Left renal cortex interstitium (tissue), 4 donors: ENCODE measurements around the gene RAB20. TPM values are rescaled to one million over a fixed set of nuclear protein-coding genes. Genes with fewer than 3 reads are reported as not detected.
"Not testable (repeated sequence)": the region's sequence is repeated elsewhere in the genome, so short reads cannot be mapped to it uniquely, and the experiment has no call there.

Experiments
- DNase-seq, 4 donors: peaks; one replicate each; pipeline ENCODE4 v3.0.0-alpha.2; 2013; ENCODE audit warnings: low read depth in 4 of 4, low spot score in 2 of 4, missing footprints in 1 of 4
- polyA plus RNA-seq, 4 donors: library from polyadenylated mRNA; unstranded; fragments of 120-200 nt; gene quantifications; one replicate each; pipeline ENCODE4 v1.2.1, GENCODE V29; 2013; ENCODE audit not compliant: insufficient read length in 4 of 4

The RAB20 gene
- 1 to 10 TPM; 7.8 to 8.8 (median 8.5) TPM for polyA plus RNA-seq

DNA sequence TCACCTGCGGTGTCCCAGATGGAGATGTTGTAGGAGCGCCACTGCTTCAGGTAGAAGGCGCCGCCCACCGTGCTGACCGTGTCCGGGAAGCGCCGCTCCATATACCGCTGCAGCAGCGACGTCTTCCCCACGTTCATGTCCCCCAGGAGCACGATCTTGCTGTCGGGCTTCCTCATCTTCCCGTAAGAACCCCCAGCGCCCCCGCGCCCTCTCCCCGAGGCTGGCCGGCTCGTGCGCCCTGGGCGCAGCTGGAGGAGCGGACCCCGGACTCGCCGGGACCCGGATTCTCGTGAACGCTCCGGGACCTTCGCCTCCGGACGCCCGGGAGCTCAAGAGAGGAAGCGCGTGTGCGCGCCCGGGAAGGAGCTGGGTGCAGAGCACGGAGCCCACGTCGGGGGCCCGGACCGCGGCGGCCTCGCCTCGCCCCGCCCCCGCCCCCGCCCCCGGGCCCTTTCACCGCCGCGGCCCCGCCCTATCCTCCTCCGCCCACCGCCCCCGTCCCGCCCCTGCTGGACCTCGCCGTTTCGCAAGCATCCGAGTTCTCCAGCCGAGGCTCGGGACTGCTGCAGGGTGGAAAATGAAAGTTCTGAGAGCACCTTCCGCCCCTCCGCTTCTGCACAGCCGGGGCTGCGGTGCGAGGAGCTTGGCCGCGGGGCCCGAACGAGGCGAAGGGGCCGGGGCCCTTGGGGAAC, at the start of gene RAB20:
TSS of gene RAB20 (minus strand) at position 379 of the 692 bp plus-strand sequence. CDS start at position 176, 203 bp downstream.
- no peak for DNase-seq

GRCh38 chr13:110610955-110611595, 49.6 kb upstream of the RAB20 start:
- no peak for DNase-seq

DNA sequence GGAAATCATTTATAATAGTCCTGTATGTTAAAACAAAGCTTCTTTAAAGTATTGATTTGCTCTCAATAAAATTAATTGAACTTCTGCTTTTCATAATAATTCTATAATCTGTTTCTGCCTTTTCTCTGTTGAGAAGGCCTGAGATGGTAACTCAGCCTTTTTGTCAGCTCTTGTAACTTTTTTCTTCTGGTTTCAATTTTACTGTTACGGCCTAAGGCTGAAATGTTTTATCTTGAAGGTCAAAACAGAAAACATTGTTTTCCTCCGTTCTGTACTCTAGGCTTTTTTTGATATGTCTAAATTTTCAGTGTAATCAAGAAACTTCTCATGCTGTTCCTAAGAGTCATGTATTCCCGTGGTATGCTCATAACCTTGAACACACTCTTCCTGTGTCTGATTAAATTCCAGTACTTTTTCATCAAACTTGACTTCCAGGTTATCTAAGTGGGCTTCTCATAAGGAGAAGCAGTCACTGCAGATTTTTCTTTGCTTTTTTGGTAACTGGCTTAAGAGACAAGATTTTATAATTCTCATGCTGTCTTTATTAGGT, 46.2 kb upstream of the RAB20 start:
- DNase-seq: no peak

DNA sequence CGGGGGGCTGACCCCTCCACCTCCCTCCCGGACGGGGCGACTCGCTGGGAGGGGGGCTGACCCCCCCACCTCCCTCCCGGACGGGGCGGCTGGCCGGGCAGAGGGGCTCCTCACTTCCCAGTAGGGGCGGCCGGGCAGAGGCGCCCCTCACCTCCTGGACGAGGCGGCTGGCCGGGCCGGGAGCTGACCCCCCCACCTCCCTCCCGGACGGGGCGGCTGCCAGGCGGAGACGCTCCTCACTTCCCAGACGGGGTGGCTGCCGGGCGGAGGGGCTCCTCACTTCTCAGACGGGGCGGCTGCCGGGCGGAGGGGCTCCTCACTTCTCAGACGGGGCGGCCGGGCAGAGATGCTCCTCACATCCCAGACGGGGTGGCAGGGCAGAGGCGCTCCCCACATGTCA, 44.8 kb upstream of the RAB20 start:
- not testable (repeated sequence) for DNase-seq

- no peak for DNase-seq
These were observed 43.6 kb upstream of the RAB20 start for GRCh38 chr13:110605132-110605531.

DNA sequence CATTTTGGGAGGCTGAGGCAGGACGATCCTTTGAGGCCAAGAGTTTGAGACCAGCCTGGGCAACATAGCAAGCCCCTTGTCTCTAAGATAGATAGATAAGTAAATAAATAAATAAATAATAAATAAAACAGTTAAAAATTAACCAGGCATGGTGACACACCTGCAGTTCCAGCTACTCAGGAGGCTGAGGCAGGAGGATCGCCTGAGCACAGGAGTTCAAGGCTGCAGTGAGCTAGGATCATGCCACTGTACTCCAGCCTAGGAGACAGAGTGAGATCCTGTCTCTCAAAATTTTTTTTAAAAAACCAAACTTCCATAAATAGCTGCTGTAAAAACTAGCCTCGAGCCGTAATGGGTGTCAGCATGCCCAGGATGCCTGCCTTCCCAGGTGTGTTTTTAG, 39.5 kb upstream of the RAB20 start:
- no peak for DNase-seq

GRCh38 chr13:110600261-110600819, 38.8 kb upstream of the RAB20 start:
- DNase-seq: no peak

DNA sequence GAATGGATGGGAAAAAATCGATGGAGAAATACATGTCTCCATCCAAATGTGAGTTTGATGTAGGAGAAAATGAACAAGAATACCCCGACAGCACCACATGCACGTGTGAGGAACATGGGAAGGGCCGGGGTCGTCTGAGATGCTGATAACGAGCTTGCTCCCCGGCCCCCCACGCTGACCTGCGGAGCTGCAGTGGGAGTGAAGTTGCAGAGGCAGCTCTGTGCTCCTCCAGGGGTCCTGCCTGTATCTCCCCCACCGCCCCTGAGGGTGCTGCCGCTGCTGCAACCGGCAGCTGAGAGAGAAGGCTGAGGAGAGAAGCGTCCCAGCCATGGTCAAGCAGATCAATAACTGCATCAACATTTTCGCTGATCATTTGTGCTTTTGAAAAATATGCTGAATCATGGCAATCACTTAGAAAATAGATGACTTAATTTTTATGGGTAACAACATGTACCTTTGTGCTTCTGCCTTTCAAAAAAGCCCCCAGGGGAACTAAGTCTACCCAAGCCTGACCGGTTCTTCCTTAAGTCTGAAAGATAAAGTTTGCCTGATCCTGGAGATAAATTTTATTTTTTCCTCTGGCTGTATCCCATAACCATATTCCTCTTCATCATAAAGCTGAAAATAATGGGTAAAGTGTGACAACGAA, 35.6 kb upstream of the RAB20 start:
- DNase-seq: no peak

GRCh38 chr13:110593430-110594130, 32.1 kb upstream of the RAB20 start:
- peak in 1 of 4 donors; percentile 52 for DNase-seq

DNA sequence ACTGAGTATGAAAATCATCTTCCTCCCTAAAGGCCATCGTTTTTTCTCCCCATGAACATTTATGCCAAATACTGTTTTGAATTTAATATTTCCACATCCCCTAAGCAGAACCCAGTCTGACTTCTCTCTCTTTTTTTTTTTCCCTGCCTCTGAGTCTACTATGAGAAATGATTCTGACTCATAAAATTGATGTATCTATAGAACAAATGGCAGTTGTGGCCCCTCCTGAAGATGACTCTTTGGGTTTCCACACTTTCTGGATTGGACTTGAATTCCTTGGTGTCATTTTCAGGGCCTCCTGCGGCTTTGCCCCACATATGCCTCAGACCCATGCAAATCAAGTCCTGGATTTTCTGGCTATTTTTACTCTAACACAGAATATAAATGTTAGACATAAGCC, 31.1 kb upstream of the RAB20 start:
- no peak for DNase-seq

- no peak for DNase-seq
These were observed 29.1 kb upstream of the RAB20 start for GRCh38 chr13:110590577-110590976.

DNA sequence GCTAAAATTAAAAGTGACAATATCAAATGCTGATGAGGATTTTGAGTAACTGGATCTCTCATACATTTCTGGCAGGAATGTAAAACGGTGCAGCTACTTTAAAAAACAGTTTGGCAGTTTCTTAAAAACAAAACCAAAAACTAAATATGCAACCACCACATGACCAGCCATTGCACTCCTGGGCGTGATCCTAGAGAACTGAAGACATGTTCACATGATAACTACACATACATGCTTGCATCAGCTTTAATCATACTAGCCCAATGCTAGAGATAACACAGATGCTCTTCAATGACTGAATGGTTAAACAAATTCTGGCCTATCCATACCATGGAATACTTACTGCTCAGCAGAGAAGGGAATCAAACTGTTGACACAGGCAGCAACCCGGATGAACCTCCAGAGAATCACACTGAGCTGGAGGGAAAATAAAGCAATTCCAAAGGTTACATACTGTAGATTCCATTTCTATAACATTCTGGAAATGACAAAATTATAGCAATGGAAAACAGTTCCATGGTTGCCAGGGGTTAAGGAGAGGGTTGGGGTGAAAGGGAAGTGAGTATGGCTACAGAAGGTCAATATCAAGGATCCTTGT, 28.4 kb upstream of the RAB20 start:
- DNase-seq: no peak

DNA sequence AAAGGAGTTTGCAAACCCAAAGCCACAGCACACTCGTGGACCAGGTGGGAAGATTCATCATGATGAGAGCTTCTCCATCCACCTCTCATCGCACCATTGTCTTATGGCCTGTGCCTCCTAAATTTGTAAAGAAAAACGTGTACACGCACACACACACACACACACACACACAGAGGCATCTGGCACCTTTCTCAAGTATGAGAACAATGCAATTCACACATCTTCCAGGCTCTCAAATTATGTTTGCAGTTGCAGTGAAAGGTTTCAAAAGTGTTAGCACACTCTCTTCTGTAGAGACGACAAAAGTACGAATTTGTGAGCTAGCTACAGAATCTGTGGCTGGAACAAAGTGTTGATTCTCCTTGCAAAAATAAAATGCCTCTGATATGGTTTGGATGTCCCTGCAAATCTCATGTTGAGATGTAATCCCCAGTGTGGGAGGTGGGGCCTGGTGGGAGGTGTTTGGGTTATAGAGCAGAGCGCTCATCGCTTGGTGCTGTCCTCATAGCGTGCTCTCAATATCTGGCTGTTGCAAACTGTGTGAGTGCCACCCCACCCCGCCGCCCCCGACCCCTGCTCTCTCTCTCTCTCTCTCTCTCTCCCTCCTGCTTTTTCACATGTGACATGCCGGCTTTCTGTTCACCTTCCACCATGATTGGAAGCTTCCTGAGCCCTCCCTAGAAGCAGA, 21.8 kb upstream of the RAB20 start:
- no peak for DNase-seq

- DNase-seq: no peak
These were observed 21.0 kb upstream of the RAB20 start for GRCh38 chr13:110582421-110582954.

DNA sequence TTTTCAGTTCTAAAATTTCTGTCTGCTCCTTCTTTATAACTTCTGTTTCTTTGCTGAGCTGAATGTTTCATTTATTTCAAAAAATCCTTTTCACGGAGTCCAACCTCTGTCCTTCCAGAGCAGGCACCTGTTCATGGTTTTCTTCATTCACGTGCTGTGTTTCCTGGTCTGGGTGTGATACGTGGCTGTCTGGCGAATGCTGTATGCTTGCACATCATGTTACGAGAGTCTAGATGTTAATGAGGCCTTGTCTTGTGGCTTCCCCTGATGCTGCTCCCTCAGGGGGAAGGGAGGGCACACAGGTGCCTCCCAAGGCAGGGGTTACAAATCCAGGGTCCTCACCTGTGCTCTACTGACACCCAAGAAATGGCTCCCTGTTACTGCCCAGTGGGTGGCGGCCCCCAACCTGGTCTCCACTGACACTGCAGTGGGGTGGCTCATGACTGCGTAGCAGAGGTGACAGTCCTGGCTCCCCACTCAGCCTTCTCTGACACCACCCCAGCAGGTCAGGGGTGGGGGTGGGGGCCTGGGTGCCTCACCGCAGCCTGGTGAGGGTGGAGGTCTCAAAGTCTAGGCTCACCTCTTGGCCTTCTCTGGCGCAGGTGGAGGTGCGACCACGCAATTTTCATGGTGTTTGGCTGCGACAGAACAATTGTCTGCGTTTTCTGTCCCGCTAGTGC, 20.1 kb upstream of the RAB20 start:
- DNase-seq: no peak

DNA sequence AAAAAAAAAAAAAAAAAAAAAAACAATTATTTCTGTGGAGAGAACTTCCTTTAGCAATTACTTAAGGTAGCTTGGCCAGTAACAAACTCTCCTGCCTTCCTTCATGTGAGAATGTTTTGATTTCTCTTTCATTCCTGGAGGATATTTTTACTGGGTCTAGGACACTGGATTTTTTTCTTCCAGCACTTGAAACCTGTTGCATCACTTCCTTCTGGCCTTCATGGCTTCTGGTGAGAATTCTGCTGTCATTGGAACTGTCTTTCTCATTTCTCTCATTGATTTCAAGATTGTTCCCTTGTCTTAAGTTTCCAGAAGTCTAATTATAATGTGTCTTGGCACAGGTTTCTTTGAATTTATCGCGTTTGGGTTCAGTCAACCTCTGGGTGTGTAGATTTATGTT, 19.3 kb upstream of the RAB20 start:
- DNase-seq: no peak

GRCh38 chr13:110578363-110578762, 16.8 kb upstream of the RAB20 start:
- no peak for DNase-seq

GRCh38 chr13:110576736-110577476, 15.4 kb upstream of the RAB20 start:
- DNase-seq: no peak
